ENCODE data around the gene SORT1. TPM values are rescaled to one million over a fixed set of nuclear protein-coding genes. Genes with fewer than 3 reads are reported as not detected.

Gene SORT1
- total and polyA plus RNA-seq, 2 of the 8 experiments (the other 6 are each of a cell fraction or from before 2014, with no cell fraction given), result 18.7 to 69.6 TPM

GRCh38 chr1:109316506-109316905 lies 81.2 kb downstream of the SORT1 start:
- no peak overlapping the region for H3K56ac ChIP-seq (replicated peaks; ENCODE audit: insufficient read length, low read depth, low read length)
- ChIA-PET POLR2A (ENCODE audit: partially characterized antibody) (interaction anchor here (1.0 to 1.2 kb wide), 3 partner anchors 12 to 82 kb away, joined by 3 to 4 read pairs (median 3); no protein-coding TSS in a partner anchor), CTCF (ENCODE audit: partially characterized antibody) (interaction anchor here (0.9 to 5.2 kb wide), 6 partner anchors 10 to 83 kb away, joined by 3 to 41 read pairs (median 10); partner anchors contain the start of genes MYBPHL and SORT1)
- peaks cover 14 to 64% (median 23%) of the 10 kb centered on the region in 4 experiments for H3K36me3 ChIP-seq (ENCODE audit: control insufficient read depth in 2 of 4, insufficient read depth in 4 of 4, low read length in 3 of 4)
- H3K18ac ChIP-seq (ENCODE audit: extremely low read depth, low read length), result no peak overlapping the region
- H3K9me3 ChIP-seq (ENCODE audit: insufficient read depth in 2 of 2, low read depth in 1 of 2, low read length in 1 of 2), result no peaks in the 10 kb centered on the region
- H2BK12ac ChIP-seq (ENCODE audit: low read depth, low read length), result no peak overlapping the region
- no peak overlapping the region for H3K9ac ChIP-seq (replicated peaks in 1 of 4; ENCODE audit: extremely low read depth in 1 of 4, low read depth in 3 of 4, low read length in 3 of 4)
- H3K4me2 ChIP-seq (ENCODE audit: insufficient read depth in 1 of 2, low read depth in 2 of 2, low read length in 2 of 2), result no peak overlapping the region
- 85% methylated on average over 1 of the region's 1 CpG; no CpG with 5 or more reads in 1 of the 2 experiments for WGBS, 2 experiments (ENCODE audit: extremely low coverage in 1 of 2, insufficient coverage in 1 of 2, insufficient read length in 1 of 2, insufficient replicate concordance in 2 of 2, low coverage in 1 of 2, low lambda C conversion rate in 2 of 2, missing lambda C conversion rate in 1 of 2)
- no peak overlapping the region for H3K4me3 ChIP-seq (ENCODE audit: extremely low read depth in 1 of 4, insufficient read depth in 2 of 4, low read depth in 3 of 4, low read length in 4 of 4)
- H2AFZ ChIP-seq (ENCODE audit: low read length), result no peak overlapping the region
- H3K23me2 ChIP-seq (ENCODE audit: low read depth, low read length), result no peaks in the 10 kb centered on the region
- H4K91ac ChIP-seq (replicated peaks; ENCODE audit: insufficient read length, low read length), result no peak overlapping the region
- H3K79me2 ChIP-seq (ENCODE audit: control insufficient read depth in 1 of 2, insufficient read depth in 2 of 2, low read length in 2 of 2), result no peaks in the 10 kb centered on the region
- no peak overlapping the region for H3K27ac ChIP-seq (ENCODE audit: low read depth, low read length)
- no peak overlapping the region for H3K4ac ChIP-seq (replicated peaks; ENCODE audit: insufficient read length, low read depth, low read length)
- no peaks in the 10 kb centered on the region for H4K20me1 ChIP-seq (replicated peaks in 1 of 2; ENCODE audit: control insufficient read depth in 1 of 2, insufficient read depth in 2 of 2, low read length in 2 of 2)
- no peak overlapping the region for H2AK5ac ChIP-seq (ENCODE audit: low read depth, low read length)
- no peak overlapping the region for H2BK20ac ChIP-seq (ENCODE audit: low read length)
- no peak overlapping the region for H2BK120ac ChIP-seq (replicated peaks; ENCODE audit: low read depth, low read length)
- H3K27me3 ChIP-seq (replicated peaks in 1 of 4; ENCODE audit: control insufficient read depth in 3 of 4, extremely low read depth in 1 of 4, insufficient read depth in 3 of 4, low read length in 3 of 4), result no peaks in the 10 kb centered on the region
- no peak for FAIRE-seq
- no peak overlapping the region for H2BK15ac ChIP-seq (ENCODE audit: low read length)
- no peak overlapping the region for H4K8ac ChIP-seq (ENCODE audit: extremely low read depth, insufficient read depth, low read length)
- H3K4me1 ChIP-seq (replicated peaks in 1 of 4; ENCODE audit: control insufficient read depth in 3 of 4, insufficient read depth in 4 of 4, low read length in 3 of 4), result no peaks in the 10 kb centered on the region; a peak in 1 of 7 replicates
- no peaks in the 10 kb centered on the region for H3K79me1 ChIP-seq (ENCODE audit: low read depth, low read length)
- no peak overlapping the region for H4K5ac ChIP-seq (ENCODE audit: insufficient read length, low read depth, low read length)
- DNase-seq (ENCODE audit: low read depth in 1 of 2, low spot score in 2 of 2), result no peak
- H3K14ac ChIP-seq (ENCODE audit: insufficient read length), result no peak overlapping the region
- no peak overlapping the region for H2BK5ac ChIP-seq (ENCODE audit: low read depth, low read length)
- no peak overlapping the region for H3K23ac ChIP-seq (ENCODE audit: insufficient read length)
- TF ChIP-seq MAX (IDR thresholded peaks at IDR 0.05) (no peak), YY1 (IDR thresholded peaks at IDR 0.05; ENCODE audit: low read depth, low read length) (no peak), SIRT6 (IDR thresholded peaks at IDR 0.05; ENCODE audit: low read length) (no peak), PHF8 (conservative IDR thresholded peaks at IDR 0.05; ENCODE audit: low read depth, low read length) (no peak), POU5F1 (IDR thresholded peaks at IDR 0.05; ENCODE audit: low read depth, low read length) (no peak), SIN3A (conservative IDR thresholded peaks at IDR 0.05 in 1 of 2, IDR thresholded peaks at IDR 0.05 in 1 of 2; ENCODE audit: low read depth in 1 of 2, low read length in 2 of 2) (no peak), EP300 (IDR thresholded peaks at IDR 0.05; ENCODE audit: borderline replicate concordance in 1 of 2, low read depth in 2 of 2, low read length in 2 of 2) (no peak), CBX8 (IDR thresholded peaks at IDR 0.05; ENCODE audit: borderline replicate concordance, low read depth, low read length) (no peak), NANOG (IDR thresholded peaks at IDR 0.05; ENCODE audit: insufficient read depth, low read depth, low read length, poor library complexity, severe bottlenecking) (no peak), EZH2 (IDR thresholded peaks at IDR 0.05; ENCODE audit: low read depth, low read length, severe bottlenecking) (no peak), GTF2F1 (IDR thresholded peaks at IDR 0.05; ENCODE audit: borderline replicate concordance, low read depth, low read length) (no peak), CHD1 (IDR thresholded peaks at IDR 0.05; ENCODE audit: low read depth, low read length) (no peak), ZNF274 (IDR thresholded peaks at IDR 0.05; ENCODE audit: borderline replicate concordance, extremely low read depth, low read length) (no peak), MAFK (IDR thresholded peaks at IDR 0.05; ENCODE audit: low read depth, low read length) (no peak)
